Measurements from ENCODE around the gene DDX55.
"Not testable (repeated sequence)": the region's sequence is repeated elsewhere in the genome, so short reads cannot be mapped to it uniquely, and the experiment has no call there.

The DDX55 gene

GRCh38 chr12:123572391-123572790, 29.5 kb upstream of the DDX55 start:
- H3K36me3 ChIP-seq (ENCODE audit: low read depth) = 0 out of 2 replicates have a peak, but pooled peaks cover 2% of the 10 kb centered on the region
- H3K27me3 ChIP-seq (ENCODE audit: insufficient read depth, poor library complexity, severe bottlenecking) = no peaks in the 10 kb centered on the region
- H3K27ac ChIP-seq (ENCODE audit: poor library complexity, severe bottlenecking) = no peak overlapping the region
- no peaks in the 10 kb centered on the region for H3K4me1 ChIP-seq (ENCODE audit: insufficient read depth, poor library complexity, severe bottlenecking)
- H3K4me3 ChIP-seq (ENCODE audit: severe bottlenecking) = no peak overlapping the region
- TF ChIP-seq, protein P1, sequence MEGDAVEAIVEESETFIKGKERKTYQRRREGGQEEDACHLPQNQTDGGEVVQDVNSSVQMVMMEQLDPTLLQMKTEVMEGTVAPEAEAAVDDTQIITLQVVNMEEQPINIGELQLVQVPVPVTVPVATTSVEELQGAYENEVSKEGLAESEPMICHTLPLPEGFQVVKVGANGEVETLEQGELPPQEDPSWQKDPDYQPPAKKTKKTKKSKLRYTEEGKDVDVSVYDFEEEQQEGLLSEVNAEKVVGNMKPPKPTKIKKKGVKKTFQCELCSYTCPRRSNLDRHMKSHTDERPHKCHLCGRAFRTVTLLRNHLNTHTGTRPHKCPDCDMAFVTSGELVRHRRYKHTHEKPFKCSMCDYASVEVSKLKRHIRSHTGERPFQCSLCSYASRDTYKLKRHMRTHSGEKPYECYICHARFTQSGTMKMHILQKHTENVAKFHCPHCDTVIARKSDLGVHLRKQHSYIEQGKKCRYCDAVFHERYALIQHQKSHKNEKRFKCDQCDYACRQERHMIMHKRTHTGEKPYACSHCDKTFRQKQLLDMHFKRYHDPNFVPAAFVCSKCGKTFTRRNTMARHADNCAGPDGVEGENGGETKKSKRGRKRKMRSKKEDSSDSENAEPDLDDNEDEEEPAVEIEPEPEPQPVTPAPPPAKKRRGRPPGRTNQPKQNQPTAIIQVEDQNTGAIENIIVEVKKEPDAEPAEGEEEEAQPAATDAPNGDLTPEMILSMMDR (IDR thresholded peaks at IDR 0.05; ENCODE audit: poor library complexity, severe bottlenecking) = no peak
- ATAC-seq (ENCODE audit: low read depth) = no peak
- H3K9me3 ChIP-seq (ENCODE audit: severe bottlenecking) = no peaks in the 10 kb centered on the region
- DNase-seq (ENCODE audit: low spot score) = no peak

GRCh38 chr12:123573870-123574269, 28.0 kb upstream of the DDX55 start:
- H3K4me3 ChIP-seq (ENCODE audit: severe bottlenecking) = no peak overlapping the region
- no peak overlapping the region for H3K27ac ChIP-seq (ENCODE audit: poor library complexity, severe bottlenecking)
- no peaks in the 10 kb centered on the region for H3K27me3 ChIP-seq (ENCODE audit: insufficient read depth, poor library complexity, severe bottlenecking)
- H3K4me1 ChIP-seq (ENCODE audit: insufficient read depth, poor library complexity, severe bottlenecking) = no peaks in the 10 kb centered on the region
- DNase-seq (ENCODE audit: low spot score) = no peak
- 0 out of 2 replicates have a peak, but pooled peaks cover 4% of the 10 kb centered on the region for H3K36me3 ChIP-seq (ENCODE audit: low read depth)
- no peaks in the 10 kb centered on the region for H3K9me3 ChIP-seq (ENCODE audit: severe bottlenecking)
- ATAC-seq (ENCODE audit: low read depth) = no peak
- TF ChIP-seq, protein P1 (IDR thresholded peaks at IDR 0.05; ENCODE audit: poor library complexity, severe bottlenecking) = no peak

DNA sequence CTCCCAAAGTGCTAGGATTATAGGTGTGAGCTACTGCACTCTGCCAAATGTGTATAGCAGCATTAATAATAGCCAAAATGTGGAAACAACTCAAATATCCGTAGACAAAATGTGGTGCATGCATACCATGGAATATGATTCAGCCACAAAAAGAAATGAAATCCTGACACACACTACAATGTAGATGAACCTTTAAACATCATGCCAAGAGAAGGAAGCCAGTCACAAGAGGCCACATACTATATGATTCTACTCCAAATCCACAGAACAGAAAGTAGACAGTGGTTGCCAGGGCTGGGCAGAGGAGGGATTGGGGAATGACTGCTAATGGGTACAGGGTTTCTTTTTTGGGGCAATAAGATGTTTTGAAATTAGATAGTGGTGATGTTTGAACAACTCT, 25.3 kb upstream of the DDX55 start:
- ATAC-seq (ENCODE audit: low read depth) = no peak

GRCh38 chr12:123578243-123578642, 23.7 kb upstream of the DDX55 start:
- Histone ChIP-seq H3K9me3 (ENCODE audit: severe bottlenecking) (no peaks in the 10 kb centered on the region), H3K4me1 (ENCODE audit: insufficient read depth, poor library complexity, severe bottlenecking) (no peaks in the 10 kb centered on the region), H3K27me3 (ENCODE audit: insufficient read depth, poor library complexity, severe bottlenecking) (no peaks in the 10 kb centered on the region), H3K4me3 (ENCODE audit: severe bottlenecking) (no peak overlapping the region), H3K27ac (ENCODE audit: poor library complexity, severe bottlenecking) (no peak overlapping the region), H3K36me3 (ENCODE audit: low read depth) (peaks cover 4% of the 10 kb centered on the region; the same call in 1 of the 2 replicates)
- ATAC-seq (ENCODE audit: low read depth) (no peak), DNase-seq (ENCODE audit: low spot score) (no peak)
- TF ChIP-seq, protein P1 (IDR thresholded peaks at IDR 0.05; ENCODE audit: poor library complexity, severe bottlenecking) = no peak

More for the DNA sequence above, 25.3 kb upstream of the DDX55 start:
- DNase-seq (ENCODE audit: low spot score) = no peak
- TF ChIP-seq, protein P1 (IDR thresholded peaks at IDR 0.05; ENCODE audit: poor library complexity, severe bottlenecking) = no peak
- Histone ChIP-seq H3K27me3 (ENCODE audit: insufficient read depth, poor library complexity, severe bottlenecking) (no peaks in the 10 kb centered on the region), H3K9me3 (ENCODE audit: severe bottlenecking) (no peaks in the 10 kb centered on the region), H3K27ac (ENCODE audit: poor library complexity, severe bottlenecking) (no peak overlapping the region), H3K4me1 (ENCODE audit: insufficient read depth, poor library complexity, severe bottlenecking) (no peaks in the 10 kb centered on the region), H3K36me3 (ENCODE audit: low read depth) (0 out of 2 replicates have a peak, but pooled peaks cover 4% of the 10 kb centered on the region), H3K4me3 (ENCODE audit: severe bottlenecking) (no peak overlapping the region)

DNA sequence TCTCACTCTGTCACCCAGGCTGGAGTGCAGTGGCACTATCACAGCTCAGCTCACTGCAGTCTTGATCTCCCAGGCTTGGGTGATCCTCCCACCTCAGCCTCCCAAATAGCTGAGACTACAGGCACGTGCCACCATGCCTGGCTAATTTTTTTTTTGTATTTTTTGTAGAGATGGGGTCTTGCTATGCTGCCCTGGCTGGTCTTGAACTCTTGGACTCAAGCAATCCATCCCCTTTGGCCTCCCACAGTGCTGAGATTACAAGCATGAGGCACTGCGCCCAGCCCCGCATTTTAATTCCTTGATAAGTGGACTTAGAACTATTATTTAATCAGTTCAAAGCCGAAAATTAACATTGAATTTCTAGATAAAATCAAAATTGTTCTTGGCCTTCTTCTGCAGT, 23.1 kb upstream of the DDX55 start:
- not testable (repeated sequence) for ATAC-seq (ENCODE audit: low read depth); H3K4me3 ChIP-seq (ENCODE audit: severe bottlenecking); H3K4me1 ChIP-seq (ENCODE audit: insufficient read depth, poor library complexity, severe bottlenecking); H3K9me3 ChIP-seq (ENCODE audit: severe bottlenecking); DNase-seq (ENCODE audit: low spot score); H3K27ac ChIP-seq (ENCODE audit: poor library complexity, severe bottlenecking); H3K27me3 ChIP-seq (ENCODE audit: insufficient read depth, poor library complexity, severe bottlenecking); H3K36me3 ChIP-seq (ENCODE audit: low read depth)

Measured in RWPE2 (cell line).